Coronary artery (tissue), 2 donors: ENCODE measurements around the gene PINK1.

Experiments
- DNase-seq: peaks from one replicate; pipeline ENCODE4 v3.0.0-alpha.2; 2017; ENCODE audit warnings: low spot score
- H3K27ac ChIP-seq, 2 donors: fragments of 200-600 bp; sonication (generic); one replicate each; pipeline ENCODE4 v1.5.1; 2016 to 2019
- H3K4me3 ChIP-seq: fragments of 200-600 bp; sonication (generic); 2 replicates; pipeline ENCODE4 v1.5.1; 2016; ENCODE audit warnings: mild to moderate bottlenecking, moderate library complexity
- CTCF ChIP-seq: fragments of 200-600 bp; sonication (generic); IDR thresholded peaks from one replicate; pipeline ENCODE4 v1.5.1; 2019; ENCODE audit warnings: antibody characterized with exemption

Gene PINK1

GRCh38 chr1:20634065-20634593 lies 871 bp downstream of the PINK1 start:
- TF ChIP-seq CTCF = no peak
- Histone ChIP-seq H3K4me3 (peak overlapping the region; percentile 99), H3K27ac (peak overlapping the region; percentile 89 to 97)
- DNase-seq = no peak

GRCh38 chr1:20634594-20635084 lies 1.4 kb downstream of the PINK1 start:
- DNase-seq = no peak
- Histone ChIP-seq H3K4me3 (peak overlapping the region; percentile 99), H3K27ac (no peak overlapping the region)
- no peak for TF ChIP-seq CTCF

- no peak for TF ChIP-seq CTCF
- DNase-seq = no peak
- H3K4me3 ChIP-seq = no peak overlapping the region
- H3K27ac ChIP-seq = no peak overlapping the region
These were observed 3.6 kb downstream of the PINK1 start for GRCh38 chr1:20636785-20637347.

GRCh38 chr1:20640183-20640597 lies 6.9 kb downstream of the PINK1 start:
- no peak for DNase-seq
- H3K27ac ChIP-seq = no peak overlapping the region
- peak; percentile 73 for TF ChIP-seq CTCF
- H3K4me3 ChIP-seq = no peak overlapping the region

GRCh38 chr1:20641975-20642374 lies 8.7 kb downstream of the PINK1 start:
- no peak for TF ChIP-seq CTCF
- DNase-seq = no peak
- no peak overlapping the region for H3K27ac ChIP-seq

GRCh38 chr1:20643080-20643479 lies 9.8 kb downstream of the PINK1 start:
- no peak overlapping the region for H3K27ac ChIP-seq
- no peak for DNase-seq
- no peak overlapping the region for H3K4me3 ChIP-seq
- no peak for TF ChIP-seq CTCF

More at GRCh38 chr1:20641975-20642374, 8.7 kb downstream of the PINK1 start:
- no peak overlapping the region for H3K4me3 ChIP-seq

GRCh38 chr1:20644416-20644815 lies 11.2 kb downstream of the PINK1 start:
- Histone ChIP-seq H3K4me3 (no peak overlapping the region), H3K27ac (no peak overlapping the region)
- no peak for DNase-seq
- no peak for TF ChIP-seq CTCF
